ENCODE measurements around the gene NR2F6.

NR2F6 gene

GRCh38 chr19:17240062-17240752, 5.5 kb downstream of the NR2F6 start:
- Histone ChIP-seq H3K27ac (ENCODE audit: low read depth, low read length) (peak overlapping the region; percentile 89), H3K27me3 (ENCODE audit: control insufficient read depth in 5 of 5, insufficient read depth in 4 of 5, low read length in 5 of 5) (no peaks in the 10 kb centered on the region), H3K36me3 (ENCODE audit: control insufficient read depth in 5 of 5, insufficient read depth in 5 of 5, low read length in 5 of 5) (peaks cover 0 to 18% (median 7%) of the 10 kb centered on the region in 5 donors), H3K4me1 (ENCODE audit: control insufficient read depth in 5 of 5, insufficient read depth in 5 of 5, low read length in 5 of 5) (peaks cover 2 to 63% (median 53%) of the 10 kb centered on the region in 5 donors), H3K9ac (ENCODE audit: low read length in 5 of 5) (peak overlapping the region in 2 of 5 donors; percentile 16 to 60), H3K4me3 (ENCODE audit: low read depth in 1 of 5, low read length in 5 of 5) (no peak overlapping the region), H3K9me3 (ENCODE audit: control insufficient read depth in 5 of 5, low read length in 5 of 5) (no peaks in the 10 kb centered on the region)

- Histone ChIP-seq H3K4me1 (ENCODE audit: control insufficient read depth in 5 of 5, insufficient read depth in 5 of 5, low read length in 5 of 5) (peaks cover 0 to 56% (median 53%) of the 10 kb centered on the region in 5 donors), H3K4me3 (ENCODE audit: low read depth in 1 of 5, low read length in 5 of 5) (no peak overlapping the region), H3K36me3 (ENCODE audit: control insufficient read depth in 5 of 5, insufficient read depth in 5 of 5, low read length in 5 of 5) (peaks cover 0 to 24% (median 11%) of the 10 kb centered on the region in 5 donors), H3K9ac (ENCODE audit: low read length in 5 of 5) (no peak overlapping the region), H3K27ac (ENCODE audit: low read depth, low read length) (no peak overlapping the region), H3K27me3 (ENCODE audit: control insufficient read depth in 5 of 5, insufficient read depth in 4 of 5, low read length in 5 of 5) (no peaks in the 10 kb centered on the region), H3K9me3 (ENCODE audit: control insufficient read depth in 5 of 5, low read length in 5 of 5) (no peaks in the 10 kb centered on the region)
These were observed 7.7 kb downstream of the NR2F6 start for GRCh38 chr19:17237747-17238706.

- H3K27ac ChIP-seq (ENCODE audit: low read depth, low read length): no peak overlapping the region
- H3K9me3 ChIP-seq (ENCODE audit: control insufficient read depth in 5 of 5, low read length in 5 of 5): no peaks in the 10 kb centered on the region
- no peaks in the 10 kb centered on the region for H3K27me3 ChIP-seq (ENCODE audit: control insufficient read depth in 5 of 5, insufficient read depth in 4 of 5, low read length in 5 of 5)
- peaks cover 0 to 49% (median 45%) of the 10 kb centered on the region in 5 donors for H3K4me1 ChIP-seq (ENCODE audit: control insufficient read depth in 5 of 5, insufficient read depth in 5 of 5, low read length in 5 of 5)
- peaks cover 0 to 35% (median 19%) of the 10 kb centered on the region in 5 donors for H3K36me3 ChIP-seq (ENCODE audit: control insufficient read depth in 5 of 5, insufficient read depth in 5 of 5, low read length in 5 of 5)
- no peak overlapping the region for H3K4me3 ChIP-seq (ENCODE audit: low read depth in 1 of 5, low read length in 5 of 5)
- no peak overlapping the region for H3K9ac ChIP-seq (ENCODE audit: low read length in 5 of 5)
These were observed 8.7 kb downstream of the NR2F6 start for GRCh38 chr19:17236811-17237543.

GRCh38 chr19:17235971-17236777, 9.5 kb downstream of the NR2F6 start:
- H3K27me3 ChIP-seq (ENCODE audit: control insufficient read depth in 5 of 5, insufficient read depth in 4 of 5, low read length in 5 of 5): no peaks in the 10 kb centered on the region
- peaks cover 0 to 48% (median 40%) of the 10 kb centered on the region in 5 donors for H3K4me1 ChIP-seq (ENCODE audit: control insufficient read depth in 5 of 5, insufficient read depth in 5 of 5, low read length in 5 of 5)
- peak overlapping the region; percentile 41 for H3K27ac ChIP-seq (ENCODE audit: low read depth, low read length)
- H3K9ac ChIP-seq (ENCODE audit: low read length in 5 of 5): peak overlapping the region in 1 of 5 donors; percentile 4
- H3K9me3 ChIP-seq (ENCODE audit: control insufficient read depth in 5 of 5, low read length in 5 of 5): no peaks in the 10 kb centered on the region
- peak overlapping the region in 3 of 5 donors; percentile 58 to 63 (median 60) for H3K4me3 ChIP-seq (ENCODE audit: low read depth in 1 of 5, low read length in 5 of 5)
- H3K36me3 ChIP-seq (ENCODE audit: control insufficient read depth in 5 of 5, insufficient read depth in 5 of 5, low read length in 5 of 5): peaks cover 0 to 41% (median 25%) of the 10 kb centered on the region in 5 donors

GRCh38 chr19:17235300-17235970, 10.3 kb downstream of the NR2F6 start:
- Histone ChIP-seq H3K9me3 (ENCODE audit: control insufficient read depth in 5 of 5, low read length in 5 of 5) (no peaks in the 10 kb centered on the region), H3K36me3 (ENCODE audit: control insufficient read depth in 5 of 5, insufficient read depth in 5 of 5, low read length in 5 of 5) (peaks cover 0 to 46% (median 25%) of the 10 kb centered on the region in 5 donors), H3K4me3 (ENCODE audit: low read depth in 1 of 5, low read length in 5 of 5) (peak overlapping the region in 4 of 5 donors; percentile 42 to 63 (median 59)), H3K27ac (ENCODE audit: low read depth, low read length) (peak overlapping the region; percentile 46), H3K27me3 (ENCODE audit: control insufficient read depth in 5 of 5, insufficient read depth in 4 of 5, low read length in 5 of 5) (no peaks in the 10 kb centered on the region), H3K4me1 (ENCODE audit: control insufficient read depth in 5 of 5, insufficient read depth in 5 of 5, low read length in 5 of 5) (peaks cover 0 to 41% (median 33%) of the 10 kb centered on the region in 5 donors), H3K9ac (ENCODE audit: low read length in 5 of 5) (peak overlapping the region in 2 of 5 donors; percentile 51 to 61)

GRCh38 chr19:17234911-17235299, 10.8 kb downstream of the NR2F6 start:
- Histone ChIP-seq H3K4me3 (ENCODE audit: low read depth in 1 of 5, low read length in 5 of 5) (peak overlapping the region in 4 of 5 donors; percentile 42 to 63 (median 59)), H3K27me3 (ENCODE audit: control insufficient read depth in 5 of 5, insufficient read depth in 4 of 5, low read length in 5 of 5) (no peaks in the 10 kb centered on the region), H3K9me3 (ENCODE audit: control insufficient read depth in 5 of 5, low read length in 5 of 5) (no peaks in the 10 kb centered on the region), H3K4me1 (ENCODE audit: control insufficient read depth in 5 of 5, insufficient read depth in 5 of 5, low read length in 5 of 5) (peaks cover 0 to 35% (median 28%) of the 10 kb centered on the region in 5 donors), H3K27ac (ENCODE audit: low read depth, low read length) (peak overlapping the region; percentile 46), H3K9ac (ENCODE audit: low read length in 5 of 5) (peak overlapping the region in 2 of 5 donors; percentile 51 to 61), H3K36me3 (ENCODE audit: control insufficient read depth in 5 of 5, insufficient read depth in 5 of 5, low read length in 5 of 5) (peaks cover 0 to 45% (median 27%) of the 10 kb centered on the region in 5 donors)

- H3K27me3 ChIP-seq (ENCODE audit: control insufficient read depth in 5 of 5, insufficient read depth in 4 of 5, low read length in 5 of 5): no peaks in the 10 kb centered on the region
- H3K9ac ChIP-seq (ENCODE audit: low read length in 5 of 5): no peak overlapping the region
- H3K4me1 ChIP-seq (ENCODE audit: control insufficient read depth in 5 of 5, insufficient read depth in 5 of 5, low read length in 5 of 5): peaks cover 0 to 40% (median 30%) of the 10 kb centered on the region in 5 donors
- H3K27ac ChIP-seq (ENCODE audit: low read depth, low read length): no peak overlapping the region
- H3K9me3 ChIP-seq (ENCODE audit: control insufficient read depth in 5 of 5, low read length in 5 of 5): no peaks in the 10 kb centered on the region
- H3K4me3 ChIP-seq (ENCODE audit: low read depth in 1 of 5, low read length in 5 of 5): no peak overlapping the region
- H3K36me3 ChIP-seq (ENCODE audit: control insufficient read depth in 5 of 5, insufficient read depth in 5 of 5, low read length in 5 of 5): peaks cover 0 to 46% (median 29%) of the 10 kb centered on the region in 5 donors
These were observed 13.5 kb downstream of the NR2F6 start for GRCh38 chr19:17232258-17232657.

GRCh38 chr19:17229890-17230289, 15.8 kb downstream of the NR2F6 start:
- Histone ChIP-seq H3K4me1 (ENCODE audit: control insufficient read depth in 5 of 5, insufficient read depth in 5 of 5, low read length in 5 of 5) (peaks cover 1 to 38% (median 24%) of the 10 kb centered on the region in 5 donors), H3K4me3 (ENCODE audit: low read depth in 1 of 5, low read length in 5 of 5) (no peak overlapping the region), H3K36me3 (ENCODE audit: control insufficient read depth in 5 of 5, insufficient read depth in 5 of 5, low read length in 5 of 5) (peaks cover 0 to 46% (median 29%) of the 10 kb centered on the region in 5 donors)

More at GRCh38 chr19:17229890-17230289, 15.8 kb downstream of the NR2F6 start:
- no peak overlapping the region for H3K9ac ChIP-seq (ENCODE audit: low read length in 5 of 5)
- H3K27ac ChIP-seq (ENCODE audit: low read depth, low read length): no peak overlapping the region
- H3K9me3 ChIP-seq (ENCODE audit: control insufficient read depth in 5 of 5, low read length in 5 of 5): no peaks in the 10 kb centered on the region
- no peaks in the 10 kb centered on the region for H3K27me3 ChIP-seq (ENCODE audit: control insufficient read depth in 5 of 5, insufficient read depth in 4 of 5, low read length in 5 of 5)
